Ishikawa (cell line): ENCODE measurements around the gene LTF.

ENCODE experiments used
- CEBPB ChIP-seq: IDR thresholded peaks from 2 replicates; pipeline ENCODE4 v1.6.1; 2012
- CREB1 ChIP-seq: IDR thresholded peaks from 2 replicates; pipeline ENCODE4 v1.6.1; 2012; ENCODE audit warnings: low read depth
- EP300 ChIP-seq: IDR thresholded peaks from 2 replicates; pipeline ENCODE4 v1.6.1; 2012; ENCODE audit warnings: borderline replicate concordance
- RAD21 ChIP-seq: IDR thresholded peaks from 2 replicates; pipeline ENCODE4 v1.6.1; 2012; ENCODE audit warnings: low read depth
- TAF1 ChIP-seq: IDR thresholded peaks from 2 replicates; pipeline ENCODE4 v1.6.1; 2012; ENCODE audit warnings: low read depth, mild to moderate bottlenecking
- TCF12 ChIP-seq: IDR thresholded peaks from 2 replicates; pipeline ENCODE4 v1.6.1; 2012; ENCODE audit warnings: low read depth
- TEAD4 ChIP-seq: IDR thresholded peaks from 2 replicates; pipeline ENCODE4 v1.6.1; 2012
- USF1 ChIP-seq: IDR thresholded peaks from 2 replicates; pipeline ENCODE4 v1.6.1; 2012
- YY1 ChIP-seq: IDR thresholded peaks from 2 replicates; pipeline ENCODE4 v1.6.1; 2012; ENCODE audit warnings: low read depth
- TF ChIP-seq, protein P1 (sequence below): IDR thresholded peaks from 2 replicates; pipeline ENCODE4 v1.6.1; 2012
- TF ChIP-seq, protein P2 (sequence below): IDR thresholded peaks from 2 replicates; pipeline ENCODE4 v1.6.1; 2012; ENCODE audit warnings: low read depth, mild to moderate bottlenecking

- TF ChIP-seq TAF1 (no peak), EP300 (no peak), USF1 (no peak), CEBPB (no peak), YY1 (no peak), CREB1 (no peak), TCF12 (no peak), RAD21 (no peak), TEAD4 (no peak)
- TF ChIP-seq, protein P1, sequence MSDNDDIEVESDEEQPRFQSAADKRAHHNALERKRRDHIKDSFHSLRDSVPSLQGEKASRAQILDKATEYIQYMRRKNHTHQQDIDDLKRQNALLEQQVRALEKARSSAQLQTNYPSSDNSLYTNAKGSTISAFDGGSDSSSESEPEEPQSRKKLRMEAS = no peak
- TF ChIP-seq, protein P2, sequence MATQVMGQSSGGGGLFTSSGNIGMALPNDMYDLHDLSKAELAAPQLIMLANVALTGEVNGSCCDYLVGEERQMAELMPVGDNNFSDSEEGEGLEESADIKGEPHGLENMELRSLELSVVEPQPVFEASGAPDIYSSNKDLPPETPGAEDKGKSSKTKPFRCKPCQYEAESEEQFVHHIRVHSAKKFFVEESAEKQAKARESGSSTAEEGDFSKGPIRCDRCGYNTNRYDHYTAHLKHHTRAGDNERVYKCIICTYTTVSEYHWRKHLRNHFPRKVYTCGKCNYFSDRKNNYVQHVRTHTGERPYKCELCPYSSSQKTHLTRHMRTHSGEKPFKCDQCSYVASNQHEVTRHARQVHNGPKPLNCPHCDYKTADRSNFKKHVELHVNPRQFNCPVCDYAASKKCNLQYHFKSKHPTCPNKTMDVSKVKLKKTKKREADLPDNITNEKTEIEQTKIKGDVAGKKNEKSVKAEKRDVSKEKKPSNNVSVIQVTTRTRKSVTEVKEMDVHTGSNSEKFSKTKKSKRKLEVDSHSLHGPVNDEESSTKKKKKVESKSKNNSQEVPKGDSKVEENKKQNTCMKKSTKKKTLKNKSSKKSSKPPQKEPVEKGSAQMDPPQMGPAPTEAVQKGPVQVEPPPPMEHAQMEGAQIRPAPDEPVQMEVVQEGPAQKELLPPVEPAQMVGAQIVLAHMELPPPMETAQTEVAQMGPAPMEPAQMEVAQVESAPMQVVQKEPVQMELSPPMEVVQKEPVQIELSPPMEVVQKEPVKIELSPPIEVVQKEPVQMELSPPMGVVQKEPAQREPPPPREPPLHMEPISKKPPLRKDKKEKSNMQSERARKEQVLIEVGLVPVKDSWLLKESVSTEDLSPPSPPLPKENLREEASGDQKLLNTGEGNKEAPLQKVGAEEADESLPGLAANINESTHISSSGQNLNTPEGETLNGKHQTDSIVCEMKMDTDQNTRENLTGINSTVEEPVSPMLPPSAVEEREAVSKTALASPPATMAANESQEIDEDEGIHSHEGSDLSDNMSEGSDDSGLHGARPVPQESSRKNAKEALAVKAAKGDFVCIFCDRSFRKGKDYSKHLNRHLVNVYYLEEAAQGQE = no peak
Measured at GRCh38 chr3:46489381-46489780, 24.7 kb upstream of the LTF start.
